Measurements from ENCODE around the gene BAZ2B.

- TF ChIP-seq POLR2A (IDR thresholded peaks at IDR 0.05; ENCODE audit: low read length) (no peak), GATA1 (IDR thresholded peaks at IDR 0.05; ENCODE audit: low read depth, low read length) (no peak)
These were observed 84.9 kb downstream of the BAZ2B start for GRCh38 chr2:159531475-159531874.

All from erythroblast (primary cell).